ENCODE results near the gene WRAP73. TPM values are rescaled to one million over a fixed set of nuclear protein-coding genes. Genes with fewer than 3 reads are reported as not detected.

WRAP73 gene
- total RNA-seq, 1 donor from 2014 or later, result 14.8 TPM

Other genes starting within 250 kb of the WRAP73 start
- gene ARHGEF16, start 195.4 kb downstream of the WRAP73 start, total RNA-seq, result 1.6 TPM
- 61.1 TPM for gene MEGF6, start 38.6 kb downstream of the WRAP73 start, total RNA-seq
- gene TPRG1L, start 25.1 kb downstream of the WRAP73 start, total RNA-seq, result 54.0 TPM
- not detected for gene TP73, start 2.4 kb upstream of the WRAP73 start, total RNA-seq
- gene CCDC27, start 102.3 kb upstream of the WRAP73 start, total RNA-seq, result not detected
- 3.7 TPM for gene SMIM1, start 122.6 kb upstream of the WRAP73 start, total RNA-seq
- gene LRRC47, start 146.4 kb upstream of the WRAP73 start, total RNA-seq, result 38.7 TPM
- gene CEP104, start 207.1 kb upstream of the WRAP73 start, total RNA-seq, result 45.0 TPM
- gene DFFB, start 207.4 kb upstream of the WRAP73 start, total RNA-seq, result 4.4 TPM

Data from mesenteric fat pad (tissue), 1 donor.